ENCODE data around the gene FBN2.

Gene FBN2

GRCh38 chr5:128572051-128572929, 34.2 kb upstream of the FBN2 start:
- no peak for TF ChIP-seq CTCF (IDR thresholded peaks at IDR 0.05; ENCODE audit: insufficient read depth, low read depth, low read length, missing control alignments)
- no peak overlapping the region for H3K4me3 ChIP-seq (ENCODE audit: low read depth, low read length)
- DNase-seq (ENCODE audit: low read depth) = no peak

DNA sequence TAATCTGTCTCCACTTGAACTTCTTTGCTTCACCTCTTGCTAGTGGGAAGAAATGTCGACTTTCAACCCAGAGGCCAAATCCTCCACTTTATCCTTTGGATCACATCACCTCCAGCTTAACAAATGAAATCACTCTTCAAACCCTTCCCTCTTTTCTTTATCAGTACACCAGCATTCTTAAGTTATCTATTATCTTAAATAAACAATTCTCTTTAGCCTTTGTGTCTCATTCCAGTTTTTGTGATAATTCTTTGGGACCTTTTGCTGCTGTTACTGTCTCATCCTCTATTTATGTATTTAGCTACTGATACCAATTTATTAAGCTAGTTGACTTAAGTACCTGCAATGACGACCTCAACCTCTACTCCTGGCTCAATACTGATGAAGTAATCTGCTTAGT, 28.1 kb upstream of the FBN2 start:
- no peak for DNase-seq (ENCODE audit: low read depth)
- no peak overlapping the region for H3K4me3 ChIP-seq (ENCODE audit: low read depth, low read length)

GRCh38 chr5:128559300-128560297, 21.6 kb upstream of the FBN2 start:
- no peak for TF ChIP-seq CTCF (IDR thresholded peaks at IDR 0.05; ENCODE audit: insufficient read depth, low read depth, low read length, missing control alignments)
- no peak for DNase-seq (ENCODE audit: low read depth)
- no peak overlapping the region for H3K4me3 ChIP-seq (ENCODE audit: low read depth, low read length)

More for the DNA sequence above, 28.1 kb upstream of the FBN2 start:
- no peak for TF ChIP-seq CTCF (IDR thresholded peaks at IDR 0.05; ENCODE audit: insufficient read depth, low read depth, low read length, missing control alignments)

DNA sequence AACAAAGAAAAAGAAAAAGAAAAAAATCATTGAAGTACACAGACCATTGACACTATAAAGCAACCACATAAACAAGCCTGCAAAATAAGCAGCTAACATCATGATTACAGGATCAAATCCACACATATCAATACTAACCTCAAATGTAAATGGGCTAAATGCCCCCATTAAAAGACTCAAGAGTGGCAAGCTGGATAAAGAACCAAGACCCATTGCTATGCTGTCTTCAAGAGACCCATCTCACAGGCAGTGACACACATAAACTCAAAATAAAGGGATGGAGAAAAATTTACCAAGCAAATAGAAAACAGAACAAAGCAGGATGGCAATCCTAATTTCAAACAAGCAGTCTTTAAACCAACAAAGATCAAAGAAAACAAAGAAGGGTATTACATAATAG, 15.7 kb upstream of the FBN2 start:
- TF ChIP-seq CTCF (IDR thresholded peaks at IDR 0.05; ENCODE audit: insufficient read depth, low read depth, low read length, missing control alignments) = no peak
- no peak for DNase-seq (ENCODE audit: low read depth)
- no peak overlapping the region for H3K4me3 ChIP-seq (ENCODE audit: low read depth, low read length)

- no peak overlapping the region for H3K4me3 ChIP-seq (ENCODE audit: low read depth, low read length)
- no peak for TF ChIP-seq CTCF (IDR thresholded peaks at IDR 0.05; ENCODE audit: insufficient read depth, low read depth, low read length, missing control alignments)
- DNase-seq (ENCODE audit: low read depth) = no peak
Measured at GRCh38 chr5:128551476-128551875, 13.4 kb upstream of the FBN2 start.

DNA sequence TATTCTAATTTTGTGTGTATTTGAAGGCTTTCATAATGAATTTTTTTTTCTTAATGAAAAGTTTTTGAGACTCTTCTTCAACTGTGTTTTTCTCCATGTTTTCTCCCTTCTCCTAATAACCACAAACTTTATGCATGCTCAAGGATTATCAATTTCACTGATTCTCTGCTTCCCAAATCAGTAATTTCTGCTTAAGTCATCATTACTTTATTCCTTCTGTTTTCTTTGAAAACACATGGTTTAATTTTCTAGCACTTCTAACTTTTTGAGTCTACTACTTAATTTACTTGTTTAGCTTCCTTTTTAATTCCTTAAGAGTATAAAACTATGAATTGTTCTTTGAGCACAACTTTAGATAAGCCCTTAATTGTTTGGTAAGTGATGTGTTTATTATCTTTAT, 11.5 kb upstream of the FBN2 start:
- no peak for DNase-seq (ENCODE audit: low read depth)
- no peak for TF ChIP-seq CTCF (IDR thresholded peaks at IDR 0.05; ENCODE audit: insufficient read depth, low read depth, low read length, missing control alignments)
- no peak overlapping the region for H3K4me3 ChIP-seq (ENCODE audit: low read depth, low read length)

All from GM12865 (cell line).